IMR-90 (cell line): ENCODE data around the gene ESYT1. TPM values are rescaled to one million over a fixed set of nuclear protein-coding genes. Genes with fewer than 3 reads are reported as not detected.

Experiments
- ATAC-seq: fragments of 200-7000 bp; cut with Tn5 transposase; 2 replicates; pipeline ENCODE4 v1.9.1; 2020; ENCODE audit warnings: low read depth, mild to moderate bottlenecking, moderate library complexity
- BruUV-seq: library from RNA; stranded (reverse); fragments of 400-500 nt; replicated peaks from 2 replicates; lab custom pipeline; 2021; lab: Mats Ljungman, UMichigan
- CTCF ChIA-PET: fragments of 300-600 bp; formaldehyde crosslinking; extraction: SDS; loops from one replicate; lab custom pipeline; 2021; ENCODE audit warnings: antibody characterized with exemption; lab: Yijun Ruan, JAX
- POLR2A ChIA-PET: fragments of 300-600 bp; sonication (Branson Sonifier 250); formaldehyde crosslinking; loops from one replicate; lab custom pipeline; 2022; ENCODE audit warnings: antibody characterized with exemption; ENCODE audit not compliant: unreplicated experiment; lab: Charles Lee
- DNase-seq: peaks from one replicate; pipeline ENCODE4 v3.0.0; 2013
- H2AFZ ChIP-seq: replicated peaks from 2 replicates; pipeline ENCODE3; 2013; ENCODE audit warnings: low read length, mild to moderate bottlenecking; ENCODE audit not compliant: poor library complexity
- H2AK5ac ChIP-seq: 2 replicates; pipeline ENCODE4 v1.6.1; 2013; ENCODE audit warnings: low read depth, low read length, inconsistent platforms
- H2AK9ac ChIP-seq: replicated peaks from 2 replicates; pipeline ENCODE3; 2013; ENCODE audit warnings: mild to moderate bottlenecking, low read depth, low read length, moderate library complexity; ENCODE audit not compliant: poor library complexity
- H2BK120ac ChIP-seq: 2 replicates; pipeline ENCODE4 v1.6.1; 2013; ENCODE audit warnings: low read depth, low read length, inconsistent platforms
- H2BK15ac ChIP-seq: 3 replicates; pipeline ENCODE4 v1.6.1; 2013; ENCODE audit warnings: low read depth, low read length, inconsistent platforms
- H2BK20ac ChIP-seq: 2 replicates; pipeline ENCODE4 v1.6.1; 2013; ENCODE audit warnings: low read depth, mild to moderate bottlenecking, inconsistent platforms, low read length, moderate library complexity
- H2BK5ac ChIP-seq: 2 replicates; pipeline ENCODE4 v1.6.1; 2013; ENCODE audit warnings: mild to moderate bottlenecking, low read depth, low read length, inconsistent platforms; ENCODE audit not compliant: poor library complexity, severe bottlenecking
- H3K14ac ChIP-seq: replicated peaks from 2 replicates; pipeline ENCODE4 v1.6.1; 2013; ENCODE audit warnings: low read depth, low read length, inconsistent platforms
- H3K18ac ChIP-seq: 2 replicates; pipeline ENCODE4 v1.6.1; 2013; ENCODE audit warnings: low read depth, low read length, control low read depth
- H3K23ac ChIP-seq: 2 replicates; pipeline ENCODE4 v1.6.1; 2013; ENCODE audit warnings: low read depth, low read length, inconsistent platforms
- H3K27ac ChIP-seq: 2 replicates; pipeline ENCODE4 v1.5.1; 2013; ENCODE audit warnings: mild to moderate bottlenecking, control low read depth, low read length; ENCODE audit not compliant: insufficient read depth
- H3K27me3 ChIP-seq: 2 replicates; pipeline ENCODE4 v1.6.1; 2013; ENCODE audit warnings: low read length; ENCODE audit not compliant: control insufficient read depth, insufficient read depth
- H3K36me3 ChIP-seq: 2 replicates; pipeline ENCODE4 v1.6.1; 2013; ENCODE audit warnings: low read length, mixed read lengths; ENCODE audit not compliant: control insufficient read depth, insufficient read depth
- H3K4ac ChIP-seq: 2 replicates; pipeline ENCODE4 v1.6.1; 2013; ENCODE audit warnings: low read depth, low read length, inconsistent platforms
- H3K4me1 ChIP-seq: 2 replicates; pipeline ENCODE4 v1.6.1; 2013; ENCODE audit warnings: low read length, mixed read lengths; ENCODE audit not compliant: control insufficient read depth, insufficient read depth
- H3K4me2 ChIP-seq: 2 replicates; pipeline ENCODE4 v1.6.1; 2013; ENCODE audit warnings: low read depth, mild to moderate bottlenecking, control low read depth, low read length, moderate library complexity
- H3K4me3 ChIP-seq: 2 replicates; pipeline ENCODE4 v1.5.1; 2013; ENCODE audit warnings: low read depth, mild to moderate bottlenecking, control low read depth, low read length, moderate library complexity; ENCODE audit not compliant: insufficient read depth
- H3K56ac ChIP-seq: 2 replicates; pipeline ENCODE4 v1.6.1; 2013; ENCODE audit warnings: low read length, inconsistent platforms; ENCODE audit not compliant: insufficient read depth; ENCODE audit errors: extremely low read depth
- H3K79me1 ChIP-seq, 2 experiments: 2 replicates each; pipeline ENCODE4 v1.6.1; 2013; ENCODE audit warnings: low read length in 2 of 2, inconsistent platforms in 1 of 2, low read depth in 1 of 2
- H3K9ac ChIP-seq: 2 replicates; pipeline ENCODE4 v1.6.1; 2013; ENCODE audit warnings: low read depth, low read length, control low read depth
- H3K9me1 ChIP-seq: 2 replicates; pipeline ENCODE4 v1.6.1; 2013; ENCODE audit warnings: low read length, inconsistent platforms; ENCODE audit not compliant: insufficient read depth
- H3K9me3 ChIP-seq: 2 replicates; pipeline ENCODE4 v1.6.1; 2013; ENCODE audit warnings: low read length; ENCODE audit not compliant: control insufficient read depth, insufficient read depth
- H4K20me1 ChIP-seq: 2 replicates; pipeline ENCODE4 v1.6.1; 2013; ENCODE audit warnings: low read length, inconsistent platforms; ENCODE audit not compliant: insufficient read depth
- H4K5ac ChIP-seq: 2 replicates; pipeline ENCODE4 v1.6.1; 2013; ENCODE audit warnings: mild to moderate bottlenecking, low read depth, low read length, control low read depth
- H4K8ac ChIP-seq, 2 experiments: 2 replicates each; pipeline ENCODE4 v1.6.1; 2013; ENCODE audit warnings: low read depth in 2 of 2, low read length in 2 of 2, control low read depth in 1 of 2, inconsistent platforms in 1 of 2
- H4K91ac ChIP-seq: 2 replicates; pipeline ENCODE4 v1.6.1; 2013; ENCODE audit warnings: low read depth, low read length, inconsistent platforms; ENCODE audit not compliant: insufficient read depth
- POLR2A ChIP-seq: IDR thresholded peaks from 2 replicates; pipeline ENCODE4 v1.6.1; 2012; ENCODE audit warnings: mild to moderate bottlenecking, low read depth, low read length
- RAD21 ChIP-seq: IDR thresholded peaks from 2 replicates; pipeline ENCODE4 v1.6.1; 2012; ENCODE audit warnings: low read length, improper control_type of control experiment
- whole genome bisulfite sequencing, 2 experiments: methylation state at CpG; one replicate each; pipeline versions ENCODE4 v1.1.5 to v1.1.7; 2013; ENCODE audit warnings: missing lambda C conversion rate in 2 of 2; ENCODE audit not compliant: insufficient read length in 1 of 2; ENCODE audit errors: extremely low coverage in 2 of 2; 5-methylcytosine and 5-hydroxymethylcytosine counted together
- dilution Hi-C: fragments of 300-500 bp; cut with HindIII; formaldehyde crosslinking; loops from one replicate; pipeline ENCODE4 v1.14.3; 2018; ENCODE audit warnings: low sequenced_read_pairs; ENCODE audit not compliant: unreplicated experiment
- in situ Hi-C: fragments of 300-500 bp; cut with MboI; formaldehyde crosslinking; loops from 3 replicates; pipeline ENCODE4 v1.14.3; 2019; ENCODE audit warnings: low sequenced_read_pairs, inconsistent platforms, mixed read lengths
- intact Hi-C: fragments of 100-400 bp; cut with micrococcal nuclease; formaldehyde crosslinking; loops from 2 replicates; pipeline ENCODE4 v1.10.0; 2022
- polyA plus RNA-seq, 3 experiments: library from polyadenylated mRNA; depleted of rRNA; stranded (reverse); fragments of >200 nt; gene quantifications; 2 replicates each; pipeline ENCODE4 v1.2.3, GENCODE V29; 2012; ENCODE audit warnings: low replicate concordance in 1 of 3
- total RNA-seq: library from RNA; depleted of rRNA; stranded (reverse); fragments of >200 nt; gene quantifications from 2 replicates; pipeline ENCODE4 v1.2.3, GENCODE V29; 2012

ESYT1 gene
- total and polyA plus RNA-seq, 2 of the 4 experiments (the other 2 are of a cell fraction) = 150 to 153 TPM

GRCh38 chr12:56163533-56164344 lies 35.7 kb downstream of the ESYT1 start:
- no peak overlapping the region for H4K91ac ChIP-seq
- ChIA-PET CTCF (interaction anchor here (0.6 kb wide), 1 partner anchor 11 kb away, joined by 3 read pairs; no protein-coding TSS in a partner anchor), POLR2A (interaction anchor here (1.5 to 1.7 kb wide), 2 partner anchors 12 to 44 kb away, joined by 4 to 6 read pairs; no protein-coding TSS in a partner anchor)
- H2BK15ac ChIP-seq = no peak overlapping the region
- no peaks in the 10 kb centered on the region for H3K9me3 ChIP-seq
- H2BK20ac ChIP-seq = no peak overlapping the region
- H3K4me3 ChIP-seq = no peak overlapping the region
- no peak overlapping the region for H2AK5ac ChIP-seq
- H3K4me1 ChIP-seq = peaks cover 13% of the 10 kb centered on the region
- no peak overlapping the region for H3K4me2 ChIP-seq
- H3K14ac ChIP-seq = no peak overlapping the region
- TF ChIP-seq RAD21 (no peak), POLR2A (peak; percentile 43)
- no peak overlapping the region for H4K8ac ChIP-seq
- dilution Hi-C loops (no loop called here), in situ Hi-C loops (no loop called here), intact Hi-C loops (no loop called here)
- H3K36me3 ChIP-seq = peaks cover 82% of the 10 kb centered on the region
- no peak overlapping the region for H3K56ac ChIP-seq
- peak; percentile 1; the same call in 1 of the 2 replicates for ATAC-seq
- no peak overlapping the region for H2AFZ ChIP-seq
- peaks cover 14 to 49% of the 10 kb centered on the region in 2 experiments for H3K79me1 ChIP-seq
- H3K9me1 ChIP-seq = no peaks in the 10 kb centered on the region; the same call in 1 of the 2 replicates
- no peak overlapping the region for H2BK5ac ChIP-seq
- H3K9ac ChIP-seq = no peak overlapping the region
- no peaks in the 10 kb centered on the region for H3K27me3 ChIP-seq
- peaks cover 64% of the 10 kb centered on the region for H4K20me1 ChIP-seq
- BruUV-seq = no TSS peak
- WGBS, 2 experiments = 87% methylated on average over 2 of the region's 11 CpGs; no CpG with 5 or more reads in 1 of the 2 experiments
- H3K27ac ChIP-seq = no peak overlapping the region
- no peak overlapping the region for H4K5ac ChIP-seq
- H2BK120ac ChIP-seq = no peak overlapping the region
- H2AK9ac ChIP-seq = peak overlapping the region; percentile 5
- no peak overlapping the region for H3K4ac ChIP-seq
- H3K23ac ChIP-seq = no peak overlapping the region
- DNase-seq = no peak
- no peak overlapping the region for H3K18ac ChIP-seq
